ENCODE results near the gene LRRC75A. TPM values are rescaled to one million over a fixed set of nuclear protein-coding genes. Genes with fewer than 3 reads are reported as not detected.
"Not testable (repeated sequence)": the region's sequence is repeated elsewhere in the genome, so short reads cannot be mapped to it uniquely, and the experiment has no call there.

The LRRC75A gene, protein sequence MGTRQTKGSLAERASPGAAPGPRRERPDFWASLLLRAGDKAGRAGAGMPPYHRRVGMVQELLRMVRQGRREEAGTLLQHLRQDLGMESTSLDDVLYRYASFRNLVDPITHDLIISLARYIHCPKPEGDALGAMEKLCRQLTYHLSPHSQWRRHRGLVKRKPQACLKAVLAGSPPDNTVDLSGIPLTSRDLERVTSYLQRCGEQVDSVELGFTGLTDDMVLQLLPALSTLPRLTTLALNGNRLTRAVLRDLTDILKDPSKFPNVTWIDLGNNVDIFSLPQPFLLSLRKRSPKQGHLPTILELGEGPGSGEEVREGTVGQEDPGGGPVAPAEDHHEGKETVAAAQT
- total RNA-seq: 1 to 10 TPM in 3 of 4 donors, under 1 TPM in 1; 0.26 to 6.0 (median 3.7) TPM

- DNase-seq: peak; percentile 42 to 65
- TF ChIP-seq, protein P1, sequence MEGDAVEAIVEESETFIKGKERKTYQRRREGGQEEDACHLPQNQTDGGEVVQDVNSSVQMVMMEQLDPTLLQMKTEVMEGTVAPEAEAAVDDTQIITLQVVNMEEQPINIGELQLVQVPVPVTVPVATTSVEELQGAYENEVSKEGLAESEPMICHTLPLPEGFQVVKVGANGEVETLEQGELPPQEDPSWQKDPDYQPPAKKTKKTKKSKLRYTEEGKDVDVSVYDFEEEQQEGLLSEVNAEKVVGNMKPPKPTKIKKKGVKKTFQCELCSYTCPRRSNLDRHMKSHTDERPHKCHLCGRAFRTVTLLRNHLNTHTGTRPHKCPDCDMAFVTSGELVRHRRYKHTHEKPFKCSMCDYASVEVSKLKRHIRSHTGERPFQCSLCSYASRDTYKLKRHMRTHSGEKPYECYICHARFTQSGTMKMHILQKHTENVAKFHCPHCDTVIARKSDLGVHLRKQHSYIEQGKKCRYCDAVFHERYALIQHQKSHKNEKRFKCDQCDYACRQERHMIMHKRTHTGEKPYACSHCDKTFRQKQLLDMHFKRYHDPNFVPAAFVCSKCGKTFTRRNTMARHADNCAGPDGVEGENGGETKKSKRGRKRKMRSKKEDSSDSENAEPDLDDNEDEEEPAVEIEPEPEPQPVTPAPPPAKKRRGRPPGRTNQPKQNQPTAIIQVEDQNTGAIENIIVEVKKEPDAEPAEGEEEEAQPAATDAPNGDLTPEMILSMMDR (IDR thresholded peaks at IDR 0.05): peak in 1 of 4 experiments; percentile 32
- TF ChIP-seq POLR2A (IDR thresholded peaks at IDR 0.05): no peak
Observed at GRCh38 chr17:16491703-16492612, at the start of gene LRRC75A. Gene LRRC75A (minus strand): TSS chr17:16492193. CDS start chr17:16491990, 203 bp downstream.

GRCh38 chr17:16537130-16537458 is 45.1 kb upstream of the LRRC75A start:
- DNase-seq: no peak
- Histone ChIP-seq H3K4me1 (no peaks in the 10 kb centered on the region), H3K9me3 (no peaks in the 10 kb centered on the region), H3K4me3 (no peak overlapping the region), H3K27ac (no peak overlapping the region), H3K27me3 (no peaks in the 10 kb centered on the region), H3K36me3 (no peaks in the 10 kb centered on the region)
- TF ChIP-seq, protein P1 (IDR thresholded peaks at IDR 0.05): no peak
- TF ChIP-seq POLR2A (IDR thresholded peaks at IDR 0.05): no peak
- intact Hi-C loops (cut with DNase I; ENCODE audit: low total_unique reads): no loop called here

More at GRCh38 chr17:16491703-16492612, at the start of gene LRRC75A:
- Histone ChIP-seq H3K9me3 (no peaks in the 10 kb centered on the region), H3K36me3 (no peaks in the 10 kb centered on the region), H3K4me1 (peaks cover 0 to 8% of the 10 kb centered on the region in 2 donors), H3K27ac (peak within 1 kb of the TSS; percentile 64 to 88), H3K4me3 (peak within 1 kb of the TSS; percentile 35 to 65), H3K27me3 (no peaks in the 10 kb centered on the region)
- intact Hi-C loops (cut with DNase I; ENCODE audit: low total_unique reads): no loop called here

GRCh38 chr17:16534236-16534635 is 42.2 kb upstream of the LRRC75A start:
- no peaks in the 10 kb centered on the region for H3K4me1 ChIP-seq
- intact Hi-C loops (cut with DNase I; ENCODE audit: low total_unique reads): no loop called here
- H3K9me3 ChIP-seq: no peaks in the 10 kb centered on the region
- no peaks in the 10 kb centered on the region for H3K27me3 ChIP-seq
- TF ChIP-seq POLR2A (IDR thresholded peaks at IDR 0.05): no peak
- TF ChIP-seq, protein P1 (IDR thresholded peaks at IDR 0.05): no peak
- H3K4me3 ChIP-seq: no peak overlapping the region
- DNase-seq: no peak
- no peaks in the 10 kb centered on the region for H3K36me3 ChIP-seq
- no peak overlapping the region for H3K27ac ChIP-seq

- no peak for TF ChIP-seq POLR2A (IDR thresholded peaks at IDR 0.05)
- TF ChIP-seq, protein P1 (IDR thresholded peaks at IDR 0.05): no peak
- no peaks in the 10 kb centered on the region for H3K27me3 ChIP-seq
- intact Hi-C loops (cut with DNase I; ENCODE audit: low total_unique reads): no loop called here
Observed at GRCh38 chr17:16529906-16530305, 37.9 kb upstream of the LRRC75A start.

GRCh38 chr17:16527298-16527697 is 35.3 kb upstream of the LRRC75A start:
- Histone ChIP-seq H3K36me3 (no peaks in the 10 kb centered on the region), H3K4me3 (no peak overlapping the region), H3K27ac (no peak overlapping the region), H3K27me3 (no peaks in the 10 kb centered on the region), H3K4me1 (no peaks in the 10 kb centered on the region), H3K9me3 (no peaks in the 10 kb centered on the region)
- intact Hi-C loops (cut with DNase I; ENCODE audit: low total_unique reads): no loop called here
- TF ChIP-seq, protein P1 (IDR thresholded peaks at IDR 0.05): no peak
- TF ChIP-seq POLR2A (IDR thresholded peaks at IDR 0.05): no peak
- DNase-seq: no peak

More at GRCh38 chr17:16529906-16530305, 37.9 kb upstream of the LRRC75A start:
- DNase-seq: no peak
- Histone ChIP-seq H3K4me3 (no peak overlapping the region), H3K27ac (no peak overlapping the region), H3K36me3 (no peaks in the 10 kb centered on the region), H3K4me1 (no peaks in the 10 kb centered on the region), H3K9me3 (no peaks in the 10 kb centered on the region)

- intact Hi-C loops (cut with DNase I; ENCODE audit: low total_unique reads); H3K27ac ChIP-seq; H3K36me3 ChIP-seq; H3K4me1 ChIP-seq; H3K9me3 ChIP-seq; H3K4me3 ChIP-seq; H3K27me3 ChIP-seq; DNase-seq: not testable (repeated sequence)
Observed at GRCh38 chr17:16525556-16525955, 33.6 kb upstream of the LRRC75A start.

All from uterus (tissue), 4 donors.